WTC11 (cell line): Measurements from ENCODE around the gene SLC51B. TPM values are rescaled to one million over a fixed set of nuclear protein-coding genes. Genes with fewer than 3 reads are reported as not detected.

Experiments
- ATAC-seq: fragments of 200-7000 bp; cut with Tn5 transposase; 2 replicates; pipeline ENCODE4 v1.10.0; 2021; ENCODE audit warnings: mild to moderate bottlenecking, moderate library complexity
- CTCF ChIA-PET: fragments of 300-600 bp; sonication (Branson Sonifier 250); formaldehyde crosslinking; loops from one replicate; lab custom pipeline; 2021; ENCODE audit warnings: antibody characterized with exemption; lab: Charles Lee
- POLR2A ChIA-PET: fragments of 350-600 bp; sonication (Branson Sonifier 250); formaldehyde crosslinking; loops from one replicate; lab custom pipeline; 2021; ENCODE audit warnings: antibody characterized with exemption; lab: Charles Lee
- DNase-seq: peaks from one replicate; pipeline ENCODE4 v3.0.0; 2021; ENCODE audit warnings: low spot score
- H3K27ac Mint-ChIP-seq: 2 replicates; pipeline ENCODE4 v1.8.0; 2021; ENCODE audit warnings: mixed read lengths
- H3K27me3 Mint-ChIP-seq: 2 replicates; pipeline ENCODE4 v1.8.0; 2021; ENCODE audit warnings: low read depth, mild to moderate bottlenecking, moderate library complexity, mixed read lengths
- H3K36me3 Mint-ChIP-seq: 2 replicates; pipeline ENCODE4 v1.8.0; 2021; ENCODE audit warnings: mixed read lengths
- H3K4me1 Mint-ChIP-seq: 2 replicates; pipeline ENCODE4 v1.8.0; 2022; ENCODE audit warnings: mixed read lengths
- H3K4me3 Mint-ChIP-seq: 2 replicates; pipeline ENCODE4 v1.8.0; 2021; ENCODE audit warnings: mild to moderate bottlenecking, moderate library complexity, mixed read lengths
- H3K9me3 Mint-ChIP-seq: 2 replicates; pipeline ENCODE4 v1.8.0; 2021; ENCODE audit warnings: mixed read lengths
- E2F5 ChIP-seq: sonication (generic); formaldehyde crosslinking; IDR thresholded peaks from 2 replicates; pipeline ENCODE4 v1.8.1; 2022; ENCODE audit warnings: mild to moderate bottlenecking, moderate library complexity, missing genetic modification reagents
- GABPB1 ChIP-seq: sonication (generic); formaldehyde crosslinking; IDR thresholded peaks from 2 replicates; pipeline ENCODE4 v1.8.1; 2023; ENCODE audit warnings: mild to moderate bottlenecking, missing genetic modification reagents
- HMGXB4 ChIP-seq: sonication (generic); formaldehyde crosslinking; IDR thresholded peaks from 2 replicates; pipeline ENCODE4 v1.8.1; 2023; ENCODE audit warnings: mild to moderate bottlenecking, moderate library complexity, missing genetic modification reagents
- MXD4 ChIP-seq: fragments of 250-450 bp; sonication (Bioruptor Pico); IDR thresholded peaks from 2 replicates; pipeline ENCODE4 v1.8.0; 2021; ENCODE audit warnings: mild to moderate bottlenecking, moderate library complexity, borderline replicate concordance
- NR2C2 ChIP-seq: sonication (generic); formaldehyde crosslinking; IDR thresholded peaks from 2 replicates; pipeline ENCODE4 v1.8.0; 2022; ENCODE audit warnings: mild to moderate bottlenecking, missing genetic modification reagents
- RELA ChIP-seq: sonication (generic); formaldehyde crosslinking; IDR thresholded peaks from 2 replicates; pipeline ENCODE4 v1.8.1; 2022; ENCODE audit warnings: missing genetic modification reagents, mild to moderate bottlenecking, borderline replicate concordance
- SMAD3 ChIP-seq: sonication (generic); formaldehyde crosslinking; IDR thresholded peaks from 2 replicates; pipeline ENCODE4 v1.8.0; 2022; ENCODE audit warnings: missing genetic modification reagents, mild to moderate bottlenecking, borderline replicate concordance
- TP53 ChIP-seq: sonication (generic); formaldehyde crosslinking; IDR thresholded peaks from 2 replicates; pipeline ENCODE4 v1.8.1; 2023; ENCODE audit warnings: mild to moderate bottlenecking, missing genetic modification reagents
- USF2 ChIP-seq: sonication (generic); formaldehyde crosslinking; IDR thresholded peaks from 2 replicates; pipeline ENCODE4 v1.8.1; 2023; ENCODE audit warnings: mild to moderate bottlenecking, missing genetic modification reagents, moderate library complexity
- ZNF121 ChIP-seq: sonication (generic); formaldehyde crosslinking; IDR thresholded peaks from 2 replicates; pipeline ENCODE4 v1.8.0; 2023; ENCODE audit warnings: missing genetic modification reagents
- ZNF423 ChIP-seq: fragments of 250-450 bp; sonication (Bioruptor Pico); IDR thresholded peaks from 2 replicates; pipeline ENCODE4 v2.1.2; 2022; ENCODE audit warnings: mild to moderate bottlenecking, moderate library complexity
- total RNA-seq: library from RNA; stranded (reverse); gene quantifications from 3 replicates; pipeline ENCODE4 v1.2.3, GENCODE V29; 2021
- TF ChIP-seq, protein P1 (sequence below): fragments of 250-450 bp; sonication (Bioruptor Pico); IDR thresholded peaks from 2 replicates; pipeline ENCODE4 v1.9.0; 2021; ENCODE audit warnings: mild to moderate bottlenecking
- TF ChIP-seq, protein P2 (sequence below): fragments of 250-450 bp; sonication (Bioruptor Pico); IDR thresholded peaks from 2 replicates; pipeline ENCODE4 v1.9.0; 2021; ENCODE audit warnings: mild to moderate bottlenecking, borderline replicate concordance
- TF ChIP-seq, protein P3 (sequence below): fragments of 250-450 bp; sonication (Bioruptor Pico); IDR thresholded peaks from 2 replicates; pipeline ENCODE4 v1.9.0; 2021; ENCODE audit warnings: mild to moderate bottlenecking

Gene SLC51B
- total RNA-seq, 1 experiment from 2014 or later, result not detected

DNA sequence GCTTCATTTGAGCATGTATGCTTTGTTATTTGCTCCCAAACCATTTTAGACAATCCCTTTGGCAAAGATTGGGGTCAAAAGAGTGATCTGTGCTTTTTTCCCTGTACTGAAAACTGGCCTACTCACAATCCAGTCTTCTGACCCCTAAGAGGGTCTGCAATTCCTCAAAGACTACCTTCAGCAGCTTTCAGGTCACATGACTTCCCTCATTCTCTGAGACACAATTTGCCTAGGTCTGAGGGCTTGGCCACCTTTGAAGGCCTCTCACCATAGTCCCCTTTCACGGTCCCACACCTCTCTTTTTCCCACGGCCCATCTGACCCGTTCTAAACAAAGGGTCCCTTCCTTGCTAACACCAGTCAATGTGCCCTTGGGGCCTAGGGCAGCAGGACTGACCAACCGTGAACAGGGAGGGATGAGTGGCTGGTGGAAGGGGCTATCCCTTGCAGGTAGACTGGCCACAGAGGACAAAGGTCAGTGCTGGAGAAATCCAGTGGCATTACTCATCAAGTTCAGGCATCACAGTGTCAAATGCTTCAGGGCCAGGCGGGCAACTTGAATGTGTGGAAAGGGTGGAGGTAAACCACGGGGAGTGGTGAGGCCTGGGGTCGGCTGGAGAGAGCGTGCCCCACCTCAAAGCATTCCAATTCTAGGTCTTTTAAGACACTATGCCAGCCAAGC, 11.8 kb downstream of the SLC51B start:
- H3K4me1 Mint-ChIP-seq, result no peaks in the 10 kb centered on the region
- no peak for ATAC-seq
- H3K27ac Mint-ChIP-seq, result peak overlapping the region; percentile 31; the same call in 1 of the 2 replicates
- CTCF ChIA-PET, result interaction anchor here (3.6 to 20.3 kb wide), 4 partner anchors 9 to 45 kb away, joined by 33 to 292 read pairs (median 122); partner anchors contain the start of genes KBTBD13 and RASL12
- no peak overlapping the region for H3K4me3 Mint-ChIP-seq
- no peak for TF ChIP-seq HMGXB4 (CRISPR knock-in tag)
- TF ChIP-seq GABPB1 (CRISPR knock-in tag), result peak; percentile 59
- TF ChIP-seq, all 79 proteins: peak for 1
- POLR2A ChIA-PET, result no interaction called here
- no peak for DNase-seq
- peaks cover 8% of the 10 kb centered on the region for H3K9me3 Mint-ChIP-seq
- H3K36me3 Mint-ChIP-seq, result no peaks in the 10 kb centered on the region
- no peaks in the 10 kb centered on the region for H3K27me3 Mint-ChIP-seq

GRCh38 chr15:65057549-65057940, 12.4 kb downstream of the SLC51B start:
- no peaks in the 10 kb centered on the region for H3K4me1 Mint-ChIP-seq
- H3K27ac Mint-ChIP-seq, result no peak overlapping the region
- ChIA-PET POLR2A (no interaction called here), CTCF (interaction anchor here (20.3 kb wide), 1 partner anchor 44 kb away, joined by 292 read pairs; no protein-coding TSS in a partner anchor)
- H3K36me3 Mint-ChIP-seq, result no peaks in the 10 kb centered on the region
- no peak overlapping the region for H3K4me3 Mint-ChIP-seq
- DNase-seq (no peak), ATAC-seq (no peak; the same call in 1 of the 2 replicates)
- 0 out of 2 replicates have a peak, but pooled peaks have one; percentile 33 for TF ChIP-seq USF2
- TF ChIP-seq, protein P1, sequence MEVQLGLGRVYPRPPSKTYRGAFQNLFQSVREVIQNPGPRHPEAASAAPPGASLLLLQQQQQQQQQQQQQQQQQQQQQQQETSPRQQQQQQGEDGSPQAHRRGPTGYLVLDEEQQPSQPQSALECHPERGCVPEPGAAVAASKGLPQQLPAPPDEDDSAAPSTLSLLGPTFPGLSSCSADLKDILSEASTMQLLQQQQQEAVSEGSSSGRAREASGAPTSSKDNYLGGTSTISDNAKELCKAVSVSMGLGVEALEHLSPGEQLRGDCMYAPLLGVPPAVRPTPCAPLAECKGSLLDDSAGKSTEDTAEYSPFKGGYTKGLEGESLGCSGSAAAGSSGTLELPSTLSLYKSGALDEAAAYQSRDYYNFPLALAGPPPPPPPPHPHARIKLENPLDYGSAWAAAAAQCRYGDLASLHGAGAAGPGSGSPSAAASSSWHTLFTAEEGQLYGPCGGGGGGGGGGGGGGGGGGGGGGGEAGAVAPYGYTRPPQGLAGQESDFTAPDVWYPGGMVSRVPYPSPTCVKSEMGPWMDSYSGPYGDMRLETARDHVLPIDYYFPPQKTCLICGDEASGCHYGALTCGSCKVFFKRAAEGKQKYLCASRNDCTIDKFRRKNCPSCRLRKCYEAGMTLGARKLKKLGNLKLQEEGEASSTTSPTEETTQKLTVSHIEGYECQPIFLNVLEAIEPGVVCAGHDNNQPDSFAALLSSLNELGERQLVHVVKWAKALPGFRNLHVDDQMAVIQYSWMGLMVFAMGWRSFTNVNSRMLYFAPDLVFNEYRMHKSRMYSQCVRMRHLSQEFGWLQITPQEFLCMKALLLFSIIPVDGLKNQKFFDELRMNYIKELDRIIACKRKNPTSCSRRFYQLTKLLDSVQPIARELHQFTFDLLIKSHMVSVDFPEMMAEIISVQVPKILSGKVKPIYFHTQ (CRISPR knock-in tag), result no peak
- peaks cover 8% of the 10 kb centered on the region for H3K9me3 Mint-ChIP-seq
- no peaks in the 10 kb centered on the region for H3K27me3 Mint-ChIP-seq

GRCh38 chr15:65058394-65059368, 13.5 kb downstream of the SLC51B start:
- H3K4me3 Mint-ChIP-seq, result no peak overlapping the region
- no peaks in the 10 kb centered on the region for H3K27me3 Mint-ChIP-seq
- H3K9me3 Mint-ChIP-seq, result peaks cover 8% of the 10 kb centered on the region
- no peak for DNase-seq
- ChIA-PET CTCF (interaction anchor here (1.5 to 20.3 kb wide), 2 partner anchors 28 to 43 kb away, joined by 4 to 292 read pairs; no protein-coding TSS in a partner anchor), POLR2A (no interaction called here)
- no peak overlapping the region for H3K27ac Mint-ChIP-seq
- H3K36me3 Mint-ChIP-seq, result no peaks in the 10 kb centered on the region
- no peaks in the 10 kb centered on the region for H3K4me1 Mint-ChIP-seq
- ATAC-seq, result no peak
- TF ChIP-seq E2F5 (CRISPR knock-in tag), result no peak
- no peak for TF ChIP-seq ZNF121 (CRISPR knock-in tag)
- no peak for TF ChIP-seq ZNF423 (CRISPR knock-in tag)
- TF ChIP-seq, protein P2, sequence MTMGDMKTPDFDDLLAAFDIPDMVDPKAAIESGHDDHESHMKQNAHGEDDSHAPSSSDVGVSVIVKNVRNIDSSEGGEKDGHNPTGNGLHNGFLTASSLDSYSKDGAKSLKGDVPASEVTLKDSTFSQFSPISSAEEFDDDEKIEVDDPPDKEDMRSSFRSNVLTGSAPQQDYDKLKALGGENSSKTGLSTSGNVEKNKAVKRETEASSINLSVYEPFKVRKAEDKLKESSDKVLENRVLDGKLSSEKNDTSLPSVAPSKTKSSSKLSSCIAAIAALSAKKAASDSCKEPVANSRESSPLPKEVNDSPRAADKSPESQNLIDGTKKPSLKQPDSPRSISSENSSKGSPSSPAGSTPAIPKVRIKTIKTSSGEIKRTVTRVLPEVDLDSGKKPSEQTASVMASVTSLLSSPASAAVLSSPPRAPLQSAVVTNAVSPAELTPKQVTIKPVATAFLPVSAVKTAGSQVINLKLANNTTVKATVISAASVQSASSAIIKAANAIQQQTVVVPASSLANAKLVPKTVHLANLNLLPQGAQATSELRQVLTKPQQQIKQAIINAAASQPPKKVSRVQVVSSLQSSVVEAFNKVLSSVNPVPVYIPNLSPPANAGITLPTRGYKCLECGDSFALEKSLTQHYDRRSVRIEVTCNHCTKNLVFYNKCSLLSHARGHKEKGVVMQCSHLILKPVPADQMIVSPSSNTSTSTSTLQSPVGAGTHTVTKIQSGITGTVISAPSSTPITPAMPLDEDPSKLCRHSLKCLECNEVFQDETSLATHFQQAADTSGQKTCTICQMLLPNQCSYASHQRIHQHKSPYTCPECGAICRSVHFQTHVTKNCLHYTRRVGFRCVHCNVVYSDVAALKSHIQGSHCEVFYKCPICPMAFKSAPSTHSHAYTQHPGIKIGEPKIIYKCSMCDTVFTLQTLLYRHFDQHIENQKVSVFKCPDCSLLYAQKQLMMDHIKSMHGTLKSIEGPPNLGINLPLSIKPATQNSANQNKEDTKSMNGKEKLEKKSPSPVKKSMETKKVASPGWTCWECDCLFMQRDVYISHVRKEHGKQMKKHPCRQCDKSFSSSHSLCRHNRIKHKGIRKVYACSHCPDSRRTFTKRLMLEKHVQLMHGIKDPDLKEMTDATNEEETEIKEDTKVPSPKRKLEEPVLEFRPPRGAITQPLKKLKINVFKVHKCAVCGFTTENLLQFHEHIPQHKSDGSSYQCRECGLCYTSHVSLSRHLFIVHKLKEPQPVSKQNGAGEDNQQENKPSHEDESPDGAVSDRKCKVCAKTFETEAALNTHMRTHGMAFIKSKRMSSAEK (CRISPR knock-in tag), result no peak
- no peak for TF ChIP-seq RELA (CRISPR knock-in tag)
- no peak for TF ChIP-seq MXD4 (CRISPR knock-in tag)
- no peak for TF ChIP-seq SMAD3 (CRISPR knock-in tag)
- TF ChIP-seq, protein P3, sequence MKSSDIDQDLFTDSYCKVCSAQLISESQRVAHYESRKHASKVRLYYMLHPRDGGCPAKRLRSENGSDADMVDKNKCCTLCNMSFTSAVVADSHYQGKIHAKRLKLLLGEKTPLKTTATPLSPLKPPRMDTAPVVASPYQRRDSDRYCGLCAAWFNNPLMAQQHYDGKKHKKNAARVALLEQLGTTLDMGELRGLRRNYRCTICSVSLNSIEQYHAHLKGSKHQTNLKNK, result no peak
- no peak for TF ChIP-seq NR2C2 (CRISPR knock-in tag)
- TF ChIP-seq TP53, result no peak
